ENCODE results near the gene P3H1.

- TF ChIP-seq SIN3A (IDR thresholded peaks at IDR 0.05; ENCODE audit: borderline replicate concordance, insufficient read depth, low read depth, low read length): no peak
- no peak for TF ChIP-seq CTCF (IDR thresholded peaks at IDR 0.05)
- no peak for TF ChIP-seq REST (IDR thresholded peaks at IDR 0.05; ENCODE audit: insufficient read depth in 1 of 2, low read depth in 2 of 2, low read length in 1 of 2)
- no peak for TF ChIP-seq POLR2AphosphoS5 (IDR thresholded peaks at IDR 0.05; ENCODE audit: low read depth, low read length)
- no peak for TF ChIP-seq TCF7L2 (IDR thresholded peaks at IDR 0.05; ENCODE audit: low read depth, low read length)
Observed at GRCh38 chr1:42750041-42750440, 16.8 kb downstream of the P3H1 start.
